ENCODE data around the gene PRKCZ.

DNA sequence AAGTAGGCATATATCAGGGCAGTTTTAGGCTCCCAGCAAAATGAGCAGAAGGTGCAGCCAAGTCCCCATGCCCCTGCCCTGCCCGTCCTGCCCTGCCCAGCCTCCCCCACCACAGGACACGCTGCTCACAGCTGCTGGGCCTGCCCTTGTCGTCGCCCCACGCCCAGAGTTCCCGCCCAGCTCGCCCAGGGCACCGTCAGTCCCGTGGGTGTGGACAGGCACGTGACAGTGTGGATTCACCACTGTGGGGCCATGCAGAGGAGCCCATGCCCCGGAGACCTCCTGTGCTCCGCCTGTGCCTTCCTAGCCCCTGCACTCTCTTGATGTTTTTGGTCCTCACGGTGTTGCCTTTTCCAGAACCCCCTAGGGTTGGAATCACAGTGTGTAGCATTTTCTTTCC lies 137.4 kb downstream of the PRKCZ start:
- TF ChIP-seq, protein P1, sequence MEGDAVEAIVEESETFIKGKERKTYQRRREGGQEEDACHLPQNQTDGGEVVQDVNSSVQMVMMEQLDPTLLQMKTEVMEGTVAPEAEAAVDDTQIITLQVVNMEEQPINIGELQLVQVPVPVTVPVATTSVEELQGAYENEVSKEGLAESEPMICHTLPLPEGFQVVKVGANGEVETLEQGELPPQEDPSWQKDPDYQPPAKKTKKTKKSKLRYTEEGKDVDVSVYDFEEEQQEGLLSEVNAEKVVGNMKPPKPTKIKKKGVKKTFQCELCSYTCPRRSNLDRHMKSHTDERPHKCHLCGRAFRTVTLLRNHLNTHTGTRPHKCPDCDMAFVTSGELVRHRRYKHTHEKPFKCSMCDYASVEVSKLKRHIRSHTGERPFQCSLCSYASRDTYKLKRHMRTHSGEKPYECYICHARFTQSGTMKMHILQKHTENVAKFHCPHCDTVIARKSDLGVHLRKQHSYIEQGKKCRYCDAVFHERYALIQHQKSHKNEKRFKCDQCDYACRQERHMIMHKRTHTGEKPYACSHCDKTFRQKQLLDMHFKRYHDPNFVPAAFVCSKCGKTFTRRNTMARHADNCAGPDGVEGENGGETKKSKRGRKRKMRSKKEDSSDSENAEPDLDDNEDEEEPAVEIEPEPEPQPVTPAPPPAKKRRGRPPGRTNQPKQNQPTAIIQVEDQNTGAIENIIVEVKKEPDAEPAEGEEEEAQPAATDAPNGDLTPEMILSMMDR (IDR thresholded peaks at IDR 0.05; ENCODE audit: insufficient read depth, low read depth, low read length) = no peak
- no peak for TF ChIP-seq EZH2 (IDR thresholded peaks at IDR 0.05; ENCODE audit: insufficient read depth, low read length)

Data from astrocyte (in vitro differentiated cells and primary cell).